ENCODE data around the gene CA5B. TPM values are rescaled to one million over a fixed set of nuclear protein-coding genes. Genes with fewer than 3 reads are reported as not detected.

CA5B gene
- total RNA-seq, 1 experiment from 2014 or later: 12.1 TPM

DNA sequence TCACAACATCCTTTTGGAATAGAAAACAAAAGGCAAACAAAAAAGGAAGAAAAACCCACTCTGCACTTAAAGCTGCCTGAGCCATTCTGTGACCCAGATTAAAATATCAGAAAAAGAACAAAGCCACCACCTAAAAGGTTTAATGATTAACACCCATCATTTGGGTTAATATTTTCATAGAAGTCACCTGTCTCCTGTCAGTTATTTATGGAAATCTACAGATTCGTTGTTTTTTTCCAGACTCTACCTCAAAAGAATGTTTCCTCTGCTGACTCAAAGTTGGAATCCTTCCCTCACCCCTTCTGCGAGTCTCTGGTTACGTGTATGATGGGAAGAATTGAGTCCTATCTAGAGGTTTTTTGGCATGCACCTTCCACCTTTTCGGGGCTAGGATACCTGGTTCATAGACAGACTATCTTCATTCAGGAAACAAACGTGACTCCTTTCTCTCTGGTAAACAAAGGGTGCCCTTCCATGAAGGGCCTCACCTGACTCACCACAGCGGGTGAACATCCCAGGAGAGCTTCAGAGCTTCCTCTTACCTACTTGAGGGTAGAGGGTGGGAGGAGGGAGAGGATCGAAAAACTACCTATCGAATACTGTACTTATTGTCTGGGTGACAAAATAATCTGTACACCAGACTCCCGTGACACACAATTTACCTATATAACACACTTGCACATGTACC is 19.6 kb upstream of the CA5B start:
- H3K4me3 ChIP-seq: no peak overlapping the region
- TF ChIP-seq EZH2 (IDR thresholded peaks at IDR 0.05; ENCODE audit: low read depth): no peak
- TF ChIP-seq, protein P1, sequence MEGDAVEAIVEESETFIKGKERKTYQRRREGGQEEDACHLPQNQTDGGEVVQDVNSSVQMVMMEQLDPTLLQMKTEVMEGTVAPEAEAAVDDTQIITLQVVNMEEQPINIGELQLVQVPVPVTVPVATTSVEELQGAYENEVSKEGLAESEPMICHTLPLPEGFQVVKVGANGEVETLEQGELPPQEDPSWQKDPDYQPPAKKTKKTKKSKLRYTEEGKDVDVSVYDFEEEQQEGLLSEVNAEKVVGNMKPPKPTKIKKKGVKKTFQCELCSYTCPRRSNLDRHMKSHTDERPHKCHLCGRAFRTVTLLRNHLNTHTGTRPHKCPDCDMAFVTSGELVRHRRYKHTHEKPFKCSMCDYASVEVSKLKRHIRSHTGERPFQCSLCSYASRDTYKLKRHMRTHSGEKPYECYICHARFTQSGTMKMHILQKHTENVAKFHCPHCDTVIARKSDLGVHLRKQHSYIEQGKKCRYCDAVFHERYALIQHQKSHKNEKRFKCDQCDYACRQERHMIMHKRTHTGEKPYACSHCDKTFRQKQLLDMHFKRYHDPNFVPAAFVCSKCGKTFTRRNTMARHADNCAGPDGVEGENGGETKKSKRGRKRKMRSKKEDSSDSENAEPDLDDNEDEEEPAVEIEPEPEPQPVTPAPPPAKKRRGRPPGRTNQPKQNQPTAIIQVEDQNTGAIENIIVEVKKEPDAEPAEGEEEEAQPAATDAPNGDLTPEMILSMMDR (conservative IDR thresholded peaks at IDR 0.05): no peak
- CTCF ChIA-PET: no interaction called here

DNA sequence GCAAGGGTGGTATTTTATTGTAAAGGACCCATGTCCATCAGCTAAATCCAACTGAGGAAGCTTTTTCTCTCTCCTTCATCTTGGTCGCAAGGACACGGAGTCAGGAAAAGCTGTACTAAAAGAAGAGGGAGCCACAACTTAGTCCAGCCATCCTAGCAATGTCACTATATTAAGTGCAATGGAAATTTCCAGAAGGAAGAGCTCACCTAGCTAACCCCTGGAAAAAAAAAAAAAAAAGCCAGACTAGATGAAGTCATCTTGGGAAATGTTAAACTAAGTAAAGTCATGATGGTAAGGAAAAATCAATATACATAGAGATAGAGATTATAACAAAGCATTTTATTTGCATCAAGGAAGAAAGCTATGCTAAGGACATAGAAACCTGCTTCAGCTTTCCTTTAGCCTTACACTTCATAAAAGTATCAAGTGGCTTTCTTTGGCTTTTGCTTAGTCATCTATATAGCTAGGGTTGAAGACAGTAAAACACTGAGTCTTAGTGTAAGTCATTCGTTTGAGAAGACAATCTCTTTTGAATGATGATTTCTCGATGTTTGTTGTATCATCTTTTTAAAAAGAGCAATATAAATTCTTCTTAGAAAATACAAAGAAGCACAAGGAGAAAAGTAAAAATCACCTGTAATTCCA is 18.6 kb upstream of the CA5B start:
- CTCF ChIA-PET: interaction anchor here (0.6 kb wide), 1 partner anchor 404 kb away, joined by 4 read pairs; the partner anchor contains the start of gene GRPR
- no peak for DNase-seq
- Histone ChIP-seq H3K27ac (0 out of 2 replicates have a peak overlapping the region, but pooled peaks have one; percentile 23), H3K79me2 (ENCODE audit: low read depth) (no peaks in the 10 kb centered on the region), H3K9me3 (ENCODE audit: insufficient read depth, low read depth) (no peaks in the 10 kb centered on the region), H3F3A (ENCODE audit: insufficient read depth, low read depth) (no peaks in the 10 kb centered on the region), H3K9me2 (ENCODE audit: insufficient read depth) (no peaks in the 10 kb centered on the region), H3K4me1 (replicated peaks; ENCODE audit: insufficient read depth) (no peaks in the 10 kb centered on the region), H3K36me3 (ENCODE audit: low read depth) (no peaks in the 10 kb centered on the region), H2AFZ (no peak overlapping the region), H3K4me2 (no peak overlapping the region), H4K20me1 (ENCODE audit: insufficient read depth) (no peaks in the 10 kb centered on the region), H3K4me3 (no peak overlapping the region), H3K27me3 (ENCODE audit: insufficient read depth, low read depth) (no peaks in the 10 kb centered on the region)
- TF ChIP-seq EZH2 (IDR thresholded peaks at IDR 0.05; ENCODE audit: low read depth): no peak
- TF ChIP-seq, protein P1 (conservative IDR thresholded peaks at IDR 0.05): no peak
- BruUV-seq (replicated peaks): no TSS peak
- intact Hi-C loops (cut with micrococcal nuclease; ENCODE audit: unreplicated experiment): no loop called here
- POLR2A ChIA-PET (ENCODE audit: unreplicated experiment): no interaction called here

More for the DNA sequence above, 19.6 kb upstream of the CA5B start:
- H3K9me3 ChIP-seq (ENCODE audit: insufficient read depth, low read depth): no peaks in the 10 kb centered on the region
- H3K4me2 ChIP-seq: no peak overlapping the region
- no peak overlapping the region for H3K27ac ChIP-seq
- intact Hi-C loops (cut with micrococcal nuclease; ENCODE audit: unreplicated experiment): no loop called here
- no peaks in the 10 kb centered on the region for H3F3A ChIP-seq (ENCODE audit: insufficient read depth, low read depth)
- no peaks in the 10 kb centered on the region for H3K79me2 ChIP-seq (ENCODE audit: low read depth)
- DNase-seq: no peak
- H3K9me2 ChIP-seq (ENCODE audit: insufficient read depth): no peaks in the 10 kb centered on the region
- H3K36me3 ChIP-seq (ENCODE audit: low read depth): no peaks in the 10 kb centered on the region
- POLR2A ChIA-PET (ENCODE audit: unreplicated experiment): no interaction called here
- H3K4me1 ChIP-seq (replicated peaks; ENCODE audit: insufficient read depth): no peaks in the 10 kb centered on the region
- no peak overlapping the region for H2AFZ ChIP-seq
- BruUV-seq (replicated peaks): no TSS peak
- H3K27me3 ChIP-seq (ENCODE audit: insufficient read depth, low read depth): no peaks in the 10 kb centered on the region
- H4K20me1 ChIP-seq (ENCODE audit: insufficient read depth): no peaks in the 10 kb centered on the region

DNA sequence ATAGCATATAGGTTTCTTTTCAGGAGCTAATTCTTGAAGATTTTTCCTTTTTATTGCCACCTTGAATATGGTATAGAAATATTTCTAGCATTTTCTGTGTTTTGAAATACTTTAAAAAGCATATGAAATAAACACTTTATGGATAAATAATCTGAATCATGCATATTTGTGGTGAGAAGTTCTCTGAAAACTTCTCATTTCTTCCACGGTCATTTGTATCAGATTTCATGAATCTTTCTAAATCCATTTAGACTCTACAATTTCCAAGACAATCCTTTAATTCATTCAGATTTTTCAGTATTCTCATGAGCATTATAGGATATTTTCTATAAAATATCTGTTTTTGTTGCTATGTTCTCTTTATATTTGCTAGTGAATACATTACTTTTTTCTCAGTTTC is 16.2 kb upstream of the CA5B start:
- ChIA-PET CTCF (no interaction called here), POLR2A (ENCODE audit: unreplicated experiment) (no interaction called here)
- no peaks in the 10 kb centered on the region for H3K9me2 ChIP-seq (ENCODE audit: insufficient read depth)
- no peaks in the 10 kb centered on the region for H3K4me1 ChIP-seq (replicated peaks; ENCODE audit: insufficient read depth)
- no peaks in the 10 kb centered on the region for H4K20me1 ChIP-seq (ENCODE audit: insufficient read depth)
- no peaks in the 10 kb centered on the region for H3K79me2 ChIP-seq (ENCODE audit: low read depth)
- H3K27me3 ChIP-seq (ENCODE audit: insufficient read depth, low read depth): no peaks in the 10 kb centered on the region
- H3K36me3 ChIP-seq (ENCODE audit: low read depth): no peaks in the 10 kb centered on the region
- BruUV-seq (replicated peaks): no TSS peak
- no peak overlapping the region for H3K4me3 ChIP-seq
- no peak overlapping the region for H3K4me2 ChIP-seq
- no peaks in the 10 kb centered on the region for H3F3A ChIP-seq (ENCODE audit: insufficient read depth, low read depth)
- no peak overlapping the region for H3K27ac ChIP-seq
- no peak for TF ChIP-seq EZH2 (IDR thresholded peaks at IDR 0.05; ENCODE audit: low read depth)
- TF ChIP-seq, protein P1 (conservative IDR thresholded peaks at IDR 0.05): no peak
- no peaks in the 10 kb centered on the region for H3K9me3 ChIP-seq (ENCODE audit: insufficient read depth, low read depth)
- no peak overlapping the region for H2AFZ ChIP-seq
- intact Hi-C loops (cut with micrococcal nuclease; ENCODE audit: unreplicated experiment): no loop called here
- DNase-seq: no peak

Measured in PC-9 (cell line).